ENCODE measurements around the gene SOST. TPM values are rescaled to one million over a fixed set of nuclear protein-coding genes. Genes with fewer than 3 reads are reported as not detected.
"Not testable (repeated sequence)": the region's sequence is repeated elsewhere in the genome, so short reads cannot be mapped to it uniquely, and the experiment has no call there.

The SOST gene
- polyA plus RNA-seq, 1 of the 3 experiments (the other 2 are of a cell fraction): not detected

DNA sequence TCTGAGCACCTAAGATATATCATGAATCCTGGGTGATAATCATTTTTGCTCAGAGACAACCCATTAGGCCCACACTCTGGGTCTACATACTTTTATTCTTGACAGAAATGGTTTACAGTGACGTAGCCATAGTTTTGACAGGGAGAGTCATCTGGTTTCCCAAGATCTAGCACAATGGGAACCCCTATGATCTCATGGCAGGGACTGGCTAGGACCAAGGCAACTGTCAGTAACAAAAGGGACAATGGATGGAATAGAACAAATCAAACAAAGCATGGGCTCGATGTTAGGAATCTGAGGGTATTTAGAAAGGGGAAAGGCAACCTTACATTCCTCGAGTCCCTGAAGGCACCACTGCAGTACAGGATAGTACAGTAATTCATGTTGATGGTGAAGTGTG is 42.1 kb upstream of the SOST start:
- WGBS (ENCODE audit: low lambda C conversion rate): 94% methylated on average over 3 of the region's 3 CpGs
- H2AFZ ChIP-seq (ENCODE audit: low read depth): no peak overlapping the region
- no peak overlapping the region for H3K27ac ChIP-seq (ENCODE audit: low read depth in 2 of 2, low read length in 1 of 2)
- no peaks in the 10 kb centered on the region for H3K9me2 ChIP-seq
- H3F3A ChIP-seq (replicated peaks; ENCODE audit: insufficient read depth): peaks cover 15% of the 10 kb centered on the region
- TF ChIP-seq, protein P1, sequence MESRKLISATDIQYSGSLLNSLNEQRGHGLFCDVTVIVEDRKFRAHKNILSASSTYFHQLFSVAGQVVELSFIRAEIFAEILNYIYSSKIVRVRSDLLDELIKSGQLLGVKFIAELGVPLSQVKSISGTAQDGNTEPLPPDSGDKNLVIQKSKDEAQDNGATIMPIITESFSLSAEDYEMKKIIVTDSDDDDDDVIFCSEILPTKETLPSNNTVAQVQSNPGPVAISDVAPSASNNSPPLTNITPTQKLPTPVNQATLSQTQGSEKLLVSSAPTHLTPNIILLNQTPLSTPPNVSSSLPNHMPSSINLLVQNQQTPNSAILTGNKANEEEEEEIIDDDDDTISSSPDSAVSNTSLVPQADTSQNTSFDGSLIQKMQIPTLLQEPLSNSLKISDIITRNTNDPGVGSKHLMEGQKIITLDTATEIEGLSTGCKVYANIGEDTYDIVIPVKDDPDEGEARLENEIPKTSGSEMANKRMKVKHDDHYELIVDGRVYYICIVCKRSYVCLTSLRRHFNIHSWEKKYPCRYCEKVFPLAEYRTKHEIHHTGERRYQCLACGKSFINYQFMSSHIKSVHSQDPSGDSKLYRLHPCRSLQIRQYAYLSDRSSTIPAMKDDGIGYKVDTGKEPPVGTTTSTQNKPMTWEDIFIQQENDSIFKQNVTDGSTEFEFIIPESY (IDR thresholded peaks at IDR 0.05; ENCODE audit: borderline replicate concordance, low read depth): no peak
- TF ChIP-seq, protein P2, sequence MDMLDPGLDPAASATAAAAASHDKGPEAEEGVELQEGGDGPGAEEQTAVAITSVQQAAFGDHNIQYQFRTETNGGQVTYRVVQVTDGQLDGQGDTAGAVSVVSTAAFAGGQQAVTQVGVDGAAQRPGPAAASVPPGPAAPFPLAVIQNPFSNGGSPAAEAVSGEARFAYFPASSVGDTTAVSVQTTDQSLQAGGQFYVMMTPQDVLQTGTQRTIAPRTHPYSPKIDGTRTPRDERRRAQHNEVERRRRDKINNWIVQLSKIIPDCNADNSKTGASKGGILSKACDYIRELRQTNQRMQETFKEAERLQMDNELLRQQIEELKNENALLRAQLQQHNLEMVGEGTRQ (IDR thresholded peaks at IDR 0.05; ENCODE audit: borderline replicate concordance, low read depth, low read length): no peak
- no peak for TF ChIP-seq MEF2A (IDR thresholded peaks at IDR 0.05; ENCODE audit: borderline replicate concordance, low read depth)
- TF ChIP-seq RXRA (IDR thresholded peaks at IDR 0.05; ENCODE audit: borderline replicate concordance, low read depth): no peak
- TF ChIP-seq JUND (IDR thresholded peaks at IDR 0.05): no peak
- no peak for TF ChIP-seq YY1 (IDR thresholded peaks at IDR 0.05; ENCODE audit: low read depth)
- no peak for TF ChIP-seq NRF1 (IDR thresholded peaks at IDR 0.05; ENCODE audit: low read depth, low read length)
- TF ChIP-seq RCOR1 (IDR thresholded peaks at IDR 0.05; ENCODE audit: low read length): no peak
- TF ChIP-seq FOXM1 (IDR thresholded peaks at IDR 0.05; ENCODE audit: low read depth): no peak
- TF ChIP-seq MXI1 (IDR thresholded peaks at IDR 0.05; ENCODE audit: low read depth, low read length): no peak
- no peak for TF ChIP-seq FOSL2 (IDR thresholded peaks at IDR 0.05; ENCODE audit: borderline replicate concordance, low read depth)
- TF ChIP-seq FOXJ3 (CRISPR knock-in tag; IDR thresholded peaks at IDR 0.05): no peak
- H3K9me3 ChIP-seq: no peaks in the 10 kb centered on the region
- peaks cover 4 to 29% of the 10 kb centered on the region in 2 experiments for H3K36me3 ChIP-seq (replicated peaks in 1 of 2; ENCODE audit: control insufficient read depth in 1 of 2, insufficient read depth in 2 of 2, low read length in 1 of 2)
- no peak for DNase-seq
- H3K9ac ChIP-seq: no peak overlapping the region
- no peaks in the 10 kb centered on the region for H3K79me2 ChIP-seq (ENCODE audit: insufficient read depth)
- POLR2A ChIA-PET: no interaction called here
- H3K4me1 ChIP-seq (ENCODE audit: control insufficient read depth in 1 of 2, insufficient read depth in 2 of 2, low read depth in 1 of 2, low read length in 1 of 2): no peaks in the 10 kb centered on the region
- CTCF ChIA-PET: interaction anchor here (0.7 to 2.0 kb wide), 5 partner anchors 18 to 80 kb away, joined by 3 to 7 read pairs (median 3); no protein-coding TSS in a partner anchor
- no peaks in the 10 kb centered on the region for H4K20me1 ChIP-seq (ENCODE audit: insufficient read depth)
- no peak overlapping the region for H3K4me2 ChIP-seq
- no peaks in the 10 kb centered on the region for H3K27me3 ChIP-seq (ENCODE audit: insufficient read depth)
- H3K4me3 ChIP-seq (ENCODE audit: low read depth in 2 of 2, low read length in 1 of 2): no peak overlapping the region

DNA sequence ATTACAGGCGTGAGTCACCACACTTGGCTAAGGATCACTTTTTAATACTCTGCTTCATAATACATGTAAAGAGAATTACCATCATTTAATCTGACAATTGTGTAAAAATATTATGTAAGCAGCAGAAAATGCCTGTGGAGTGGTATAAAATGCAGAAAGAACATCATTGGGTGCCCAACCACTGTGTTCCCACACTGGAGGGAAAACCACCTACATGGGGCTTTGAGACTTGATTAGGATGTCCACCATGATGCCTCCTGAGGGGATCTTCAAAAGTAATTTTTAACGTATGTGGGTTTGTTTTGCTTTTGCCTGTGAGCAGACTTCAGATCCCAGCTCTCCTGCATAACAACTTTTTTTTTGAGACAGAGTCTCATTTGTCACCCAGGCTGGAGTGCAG is 40.5 kb upstream of the SOST start:
- H2AFZ ChIP-seq (ENCODE audit: low read depth): no peak overlapping the region
- H3K79me2 ChIP-seq (ENCODE audit: insufficient read depth): no peaks in the 10 kb centered on the region
- ChIA-PET CTCF (interaction anchor here (1.2 to 2.0 kb wide), 2 partner anchors 33 to 81 kb away, joined by 7 read pairs; no protein-coding TSS in a partner anchor), POLR2A (no interaction called here)
- H3K4me1 ChIP-seq (ENCODE audit: control insufficient read depth in 1 of 2, insufficient read depth in 2 of 2, low read depth in 1 of 2, low read length in 1 of 2): no peaks in the 10 kb centered on the region
- no peaks in the 10 kb centered on the region for H3K27me3 ChIP-seq (ENCODE audit: insufficient read depth)
- H3K36me3 ChIP-seq (replicated peaks in 1 of 2; ENCODE audit: control insufficient read depth in 1 of 2, insufficient read depth in 2 of 2, low read length in 1 of 2): peaks cover 4 to 18% of the 10 kb centered on the region in 2 experiments
- no peaks in the 10 kb centered on the region for H3K9me3 ChIP-seq
- TF ChIP-seq FOSL2 (IDR thresholded peaks at IDR 0.05; ENCODE audit: borderline replicate concordance, low read depth) (no peak), TCF12 (IDR thresholded peaks at IDR 0.05) (no peak), CHD2 (IDR thresholded peaks at IDR 0.05; ENCODE audit: low read length, partially characterized antibody) (no peak)
- H3K9ac ChIP-seq: no peak overlapping the region
- DNase-seq: no peak
- no peak overlapping the region for H3K4me2 ChIP-seq
- WGBS (ENCODE audit: low lambda C conversion rate): 94% methylated on average over 2 of the region's 2 CpGs
- H3K9me2 ChIP-seq: no peaks in the 10 kb centered on the region
- H3K4me3 ChIP-seq (ENCODE audit: low read depth in 2 of 2, low read length in 1 of 2): no peak overlapping the region
- peaks cover under 1% of the 10 kb centered on the region for H3F3A ChIP-seq (replicated peaks; ENCODE audit: insufficient read depth)
- H4K20me1 ChIP-seq (ENCODE audit: insufficient read depth): no peaks in the 10 kb centered on the region
- no peak overlapping the region for H3K27ac ChIP-seq (ENCODE audit: low read depth in 2 of 2, low read length in 1 of 2)

DNA sequence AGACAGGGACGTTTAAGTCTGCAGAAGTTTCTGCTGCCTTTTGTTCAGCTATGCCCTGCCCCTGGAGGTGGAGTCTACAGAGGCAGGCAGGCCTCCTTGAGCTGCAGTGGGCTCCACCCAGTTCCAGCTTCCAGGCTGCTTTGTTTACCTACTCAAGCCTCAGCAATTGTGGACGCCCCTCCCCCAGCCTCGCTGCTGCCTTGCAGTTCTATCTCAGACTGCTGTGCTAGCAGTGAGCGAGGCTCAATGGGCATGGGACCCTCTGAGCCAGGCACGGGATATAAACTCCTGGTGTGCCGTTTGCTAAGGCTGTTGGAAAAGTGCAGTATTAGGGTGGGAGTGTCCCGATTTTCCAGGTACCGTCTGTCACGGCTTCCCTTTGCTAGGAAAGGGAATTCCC is 39.4 kb upstream of the SOST start:
- H3K27me3 ChIP-seq (ENCODE audit: insufficient read depth); H3K4me2 ChIP-seq; DNase-seq; H3K9ac ChIP-seq; H3K27ac ChIP-seq (ENCODE audit: low read depth in 2 of 2, low read length in 1 of 2); H3K9me3 ChIP-seq; H3K9me2 ChIP-seq; H3K79me2 ChIP-seq (ENCODE audit: insufficient read depth); H3K4me3 ChIP-seq (ENCODE audit: low read depth in 2 of 2, low read length in 1 of 2); H3K4me1 ChIP-seq (ENCODE audit: control insufficient read depth in 1 of 2, insufficient read depth in 2 of 2, low read depth in 1 of 2, low read length in 1 of 2); H4K20me1 ChIP-seq (ENCODE audit: insufficient read depth); H2AFZ ChIP-seq (ENCODE audit: low read depth); H3F3A ChIP-seq (replicated peaks; ENCODE audit: insufficient read depth); CTCF ChIA-PET; POLR2A ChIA-PET: not testable (repeated sequence)
- peaks cover 4 to 18% of the 10 kb centered on the region in 2 experiments for H3K36me3 ChIP-seq (replicated peaks in 1 of 2; ENCODE audit: control insufficient read depth in 1 of 2, insufficient read depth in 2 of 2, low read length in 1 of 2)
- WGBS (ENCODE audit: low lambda C conversion rate): 44% methylated on average over 5 of the region's 9 CpGs

DNA sequence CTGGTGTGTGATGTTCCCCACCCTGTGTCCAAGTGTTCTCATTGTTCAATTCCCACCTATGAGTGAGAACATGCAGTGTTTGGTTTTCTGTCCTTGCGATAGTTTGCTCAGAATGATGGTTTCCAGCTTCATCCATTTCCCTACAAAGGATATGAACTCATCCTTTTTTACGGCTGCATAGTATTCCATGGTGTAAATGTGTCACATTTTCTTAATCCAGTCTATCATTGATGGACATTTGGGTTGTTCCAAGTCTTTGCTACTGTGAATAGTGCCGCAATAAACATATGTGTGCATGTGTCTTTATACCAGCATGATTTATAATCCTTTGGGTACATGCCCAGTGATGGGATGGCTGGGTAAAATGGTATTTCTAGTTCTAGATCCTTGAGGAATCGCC is 34.1 kb upstream of the SOST start:
- not testable (repeated sequence) for H3K4me1 ChIP-seq (ENCODE audit: control insufficient read depth in 1 of 2, insufficient read depth in 2 of 2, low read depth in 1 of 2, low read length in 1 of 2)
- CTCF ChIA-PET: interaction anchor here (1.2 kb wide), 1 partner anchor 54 kb away, joined by 6 read pairs; the partner anchor contains the start of gene CD300LG
- WGBS (ENCODE audit: low lambda C conversion rate): 35% methylated on average over 4 of the region's 4 CpGs

More for the DNA sequence above, 34.1 kb upstream of the SOST start:
- H3K79me2 ChIP-seq (ENCODE audit: insufficient read depth); H3K9me2 ChIP-seq; POLR2A ChIA-PET; DNase-seq; H3K4me2 ChIP-seq; H3K27ac ChIP-seq (ENCODE audit: low read depth in 2 of 2, low read length in 1 of 2); H3K9ac ChIP-seq; H3K4me3 ChIP-seq (ENCODE audit: low read depth in 2 of 2, low read length in 1 of 2); H3F3A ChIP-seq (replicated peaks; ENCODE audit: insufficient read depth); H3K27me3 ChIP-seq (ENCODE audit: insufficient read depth); H4K20me1 ChIP-seq (ENCODE audit: insufficient read depth); H3K36me3 ChIP-seq (replicated peaks in 1 of 2; ENCODE audit: control insufficient read depth in 1 of 2, insufficient read depth in 2 of 2, low read length in 1 of 2); H3K9me3 ChIP-seq; H2AFZ ChIP-seq (ENCODE audit: low read depth): not testable (repeated sequence)
